HG03575 (cell line): Measurements from ENCODE around the gene CHP2.
"Not testable (repeated sequence)": the region's sequence is repeated elsewhere in the genome, so short reads cannot be mapped to it uniquely, and the experiment has no call there.

ENCODE experiments used
- ATAC-seq: cut with Tn5 transposase; IDR thresholded peaks from one replicate; pipeline ENCODE4 v1.9.1; 2021; ENCODE audit not compliant: unreplicated experiment, insufficient number of reproducible peaks, low FRiP score; ENCODE audit errors: extremely low read depth

Gene CHP2

DNA sequence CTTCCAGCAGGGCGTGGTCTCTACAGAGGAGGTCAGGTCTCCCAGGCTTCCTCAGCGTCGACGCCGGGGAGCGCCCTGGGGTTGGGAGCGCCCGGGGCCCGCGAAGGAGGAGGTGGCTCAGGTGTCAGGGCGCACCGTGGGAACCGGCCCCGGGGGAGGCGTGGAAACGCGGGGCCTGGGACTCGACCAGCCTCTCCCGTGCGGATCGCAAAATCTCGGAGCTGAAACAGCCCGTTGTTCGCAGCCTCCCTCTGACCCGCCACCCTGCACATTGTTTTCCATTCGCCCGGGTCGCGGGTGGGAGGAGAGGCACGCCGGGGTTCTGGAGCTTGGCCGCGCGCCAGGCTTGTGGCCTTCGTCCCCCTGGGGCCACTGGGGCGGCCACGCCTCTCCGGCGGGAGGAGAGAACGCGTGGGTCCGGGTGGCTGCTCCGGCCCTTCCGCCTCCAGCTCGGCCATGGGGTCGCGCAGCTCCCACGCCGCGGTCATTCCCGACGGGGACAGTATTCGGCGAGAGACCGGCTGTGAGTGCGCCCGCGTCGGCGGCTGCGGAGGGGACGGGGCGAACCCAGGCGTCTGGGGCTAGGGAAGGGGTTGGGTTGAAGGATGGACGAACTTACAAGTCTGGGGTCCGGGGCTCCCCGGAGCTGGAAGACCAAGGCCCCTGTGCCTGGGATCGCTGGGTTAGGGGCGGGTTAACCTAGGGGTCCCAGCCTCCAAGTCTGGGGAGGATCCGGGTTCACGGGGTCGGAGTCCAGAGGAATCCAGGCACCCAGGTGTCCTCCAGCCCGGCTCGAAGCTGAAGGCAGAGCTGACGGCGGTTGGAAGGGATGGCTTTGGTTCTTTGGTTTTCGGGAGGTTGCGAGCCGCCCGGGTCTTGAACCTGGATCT lies at the start of gene CHP2:
CHP2 (plus strand) TSS at position 433 of the 890 bp plus-strand sequence; CDS start at position 457, 24 bp downstream.
- ATAC-seq = no peak

GRCh38 chr16:23705517-23705902 lies 49.3 kb upstream of the CHP2 start:
- ATAC-seq = no peak

GRCh38 chr16:23706439-23706838 lies 48.4 kb upstream of the CHP2 start:
- ATAC-seq = no peak

GRCh38 chr16:23709536-23709935 lies 45.3 kb upstream of the CHP2 start:
- no peak for ATAC-seq

GRCh38 chr16:23710008-23710407 lies 44.8 kb upstream of the CHP2 start:
- ATAC-seq = no peak

- ATAC-seq = no peak
Observed at GRCh38 chr16:23710504-23710903, 44.3 kb upstream of the CHP2 start.

DNA sequence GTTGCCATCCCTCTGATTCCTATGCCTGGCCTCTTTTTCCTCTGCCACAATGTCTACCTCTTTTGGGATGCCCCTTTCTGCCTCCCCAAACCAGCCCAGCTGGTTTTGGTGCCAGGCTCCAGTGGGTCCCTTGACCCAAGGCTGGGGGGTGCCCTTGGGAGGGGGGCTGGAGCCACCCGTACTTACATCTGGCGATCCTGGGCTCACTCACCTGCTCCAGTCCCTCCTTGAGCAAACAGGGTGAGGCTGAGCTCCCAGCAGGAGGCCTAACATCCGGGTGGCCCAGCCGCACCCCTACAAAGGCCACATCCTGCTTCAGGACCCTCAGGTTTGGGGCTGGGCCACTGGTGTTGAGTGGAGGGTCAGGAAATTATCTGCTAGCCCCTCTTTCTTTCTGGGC lies 43.0 kb upstream of the CHP2 start:
- ATAC-seq = no peak

GRCh38 chr16:23712976-23713375 lies 41.9 kb upstream of the CHP2 start, which contains the start of gene ERN2:
TSS of gene ERN2 (minus strand) at chr16:23713222. CDS start at chr16:23713187, 35 bp downstream.
- ATAC-seq = no peak

DNA sequence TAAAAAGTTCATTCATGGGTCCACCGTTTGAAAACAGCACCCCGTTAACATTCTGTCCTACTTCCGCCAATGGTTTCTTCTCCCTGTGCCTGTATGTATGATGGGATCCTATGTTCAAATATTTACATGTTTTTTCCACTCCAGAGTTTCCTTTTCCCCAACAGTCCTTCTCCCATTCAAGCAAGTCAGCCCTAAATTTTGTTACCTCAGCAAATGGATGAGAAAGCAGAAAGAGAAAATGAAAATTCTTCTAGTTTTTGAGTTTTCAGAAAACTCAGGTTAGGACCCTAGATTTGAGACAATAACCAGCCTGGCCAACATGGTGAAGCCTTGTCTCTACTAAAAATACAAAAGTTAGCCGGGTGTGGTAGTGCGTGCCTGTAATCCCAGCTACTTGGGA lies 38.3 kb upstream of the CHP2 start:
- no peak for ATAC-seq

GRCh38 chr16:23722613-23723240 lies 32.1 kb upstream of the CHP2 start:
- ATAC-seq = not testable (repeated sequence)

GRCh38 chr16:23724096-23724784 lies 30.6 kb upstream of the CHP2 start:
- ATAC-seq = no peak

DNA sequence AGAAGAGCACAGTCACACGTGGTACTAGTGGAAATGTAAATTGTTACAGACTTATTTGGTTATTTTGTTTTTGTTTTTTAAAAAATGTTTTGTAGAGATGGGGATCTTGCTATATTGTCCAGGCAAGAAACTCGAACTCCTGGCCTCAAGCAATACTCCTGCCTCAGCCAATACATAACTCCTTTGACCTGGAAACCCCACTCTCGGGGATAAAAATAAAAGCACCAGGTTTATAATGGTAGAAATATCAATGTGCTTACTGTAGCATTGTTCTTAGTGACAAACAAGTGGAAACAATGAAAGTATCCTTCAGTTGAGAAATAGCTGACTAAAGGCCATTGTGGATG lies 30.1 kb upstream of the CHP2 start:
- no peak for ATAC-seq

- ATAC-seq = no peak
Observed at GRCh38 chr16:23726710-23727109, 28.1 kb upstream of the CHP2 start.

GRCh38 chr16:23728112-23728477 lies 26.7 kb upstream of the CHP2 start:
- ATAC-seq = no peak

DNA sequence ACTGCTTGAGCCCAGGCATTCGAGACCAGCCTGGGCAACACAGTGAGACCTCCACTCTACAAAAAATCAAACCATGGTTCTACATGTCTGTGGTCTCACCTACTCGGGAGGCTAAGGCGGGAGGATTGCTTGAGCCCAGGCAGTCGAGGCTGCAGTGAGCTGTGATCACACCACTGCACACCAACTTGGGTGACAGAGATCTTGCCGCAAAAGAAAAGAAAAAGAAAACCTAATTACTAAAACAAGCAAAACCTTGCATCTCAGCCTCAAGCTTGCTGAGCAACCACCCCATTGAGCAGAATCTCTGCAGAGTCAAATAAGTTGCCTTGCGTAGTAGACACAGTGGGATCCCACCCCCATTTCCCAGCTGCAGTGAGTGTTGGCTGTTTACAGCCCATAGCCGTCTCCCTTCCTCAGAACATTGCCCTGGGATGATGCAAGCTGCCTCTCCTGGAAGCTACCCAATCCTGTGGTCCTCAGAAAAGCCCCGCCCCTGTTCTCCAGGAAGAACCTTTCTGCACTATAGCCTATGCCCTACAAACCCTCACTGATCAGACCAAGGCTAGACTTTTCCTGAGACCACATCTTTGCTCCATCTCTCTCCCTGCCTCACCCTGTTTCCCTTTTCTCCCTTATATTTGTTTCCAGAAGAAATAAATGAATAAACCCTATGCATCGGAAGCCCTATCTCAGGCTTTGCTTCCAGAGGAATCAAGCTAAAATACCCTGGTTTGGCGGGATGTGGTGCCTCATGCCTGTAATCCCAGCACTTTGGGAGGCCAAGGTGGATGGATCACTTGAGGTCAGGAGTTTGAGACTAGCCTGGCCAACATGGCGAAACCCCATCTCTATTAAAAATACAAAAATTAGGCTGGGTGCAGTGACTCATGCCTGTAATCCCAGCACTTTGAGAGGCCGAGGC lies 25.1 kb upstream of the CHP2 start:
- ATAC-seq = no peak

DNA sequence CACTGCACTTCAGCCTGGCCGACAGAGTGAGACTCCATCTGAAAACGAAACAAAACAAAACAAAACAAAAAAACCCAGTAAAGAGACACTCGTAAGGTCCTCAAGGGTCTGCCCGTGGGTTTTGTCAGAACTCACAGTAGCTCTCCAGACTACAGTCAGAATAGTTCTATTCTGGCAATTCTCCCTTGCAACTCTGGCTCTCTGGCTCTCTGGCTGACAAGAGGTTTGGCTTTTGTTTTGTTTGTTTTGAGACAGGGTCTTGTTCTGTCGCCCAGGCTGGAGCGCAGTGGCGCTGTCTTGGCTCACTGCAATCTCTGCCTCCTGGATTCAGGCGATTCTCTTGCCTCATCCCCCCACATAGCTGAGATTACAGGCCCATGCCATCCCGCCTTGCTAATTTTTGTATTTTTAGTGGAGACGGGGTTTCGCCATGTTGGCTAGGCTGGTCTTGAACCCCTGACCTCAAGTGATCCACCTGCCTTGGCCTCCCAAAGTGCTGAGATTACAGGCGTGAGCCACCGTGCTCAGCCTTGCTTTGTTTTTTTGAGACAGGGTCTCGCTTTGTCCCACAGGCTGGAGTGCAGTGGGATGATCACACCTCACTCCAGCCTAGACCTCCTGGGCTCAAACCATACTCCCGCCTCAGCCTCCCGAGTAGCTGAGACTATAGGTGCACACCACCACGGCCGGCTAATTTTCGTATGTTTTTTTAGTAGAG lies 20.5 kb upstream of the CHP2 start:
- no peak for ATAC-seq

- not testable (repeated sequence) for ATAC-seq
Observed at GRCh38 chr16:23737423-23738028, 17.3 kb upstream of the CHP2 start.

DNA sequence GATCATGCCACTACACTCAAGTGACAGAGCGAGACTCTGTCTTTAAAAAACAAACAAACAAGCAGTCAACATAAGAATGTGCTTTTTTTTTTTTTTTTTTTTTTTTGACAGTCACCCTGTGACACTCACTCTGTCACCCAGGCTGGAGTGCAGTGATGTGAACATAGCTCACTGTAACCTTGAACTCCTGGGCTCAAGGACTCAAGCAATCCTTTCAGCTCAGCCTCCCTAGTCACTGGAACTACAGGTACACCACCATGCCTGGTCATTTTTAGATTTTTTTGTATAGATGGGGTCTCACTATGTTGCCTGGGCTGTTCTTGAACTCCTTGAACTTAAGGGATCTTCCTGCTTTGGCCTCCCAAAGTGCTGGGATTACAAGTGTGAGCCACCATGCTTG lies 15.3 kb upstream of the CHP2 start:
- no peak for ATAC-seq
